SU-DHL-6 (cell line): ENCODE data around the gene SLC26A6.

Source experiments
- H2AFZ ChIP-seq: fragments of 200-600 bp; sonication (generic); 2 replicates; pipeline ENCODE4 v1.6.1; 2014; ENCODE audit warnings: low read depth, mild to moderate bottlenecking, moderate library complexity, mixed read lengths, antibody characterized with exemption, low read length; ENCODE audit not compliant: severe bottlenecking
- H3F3A ChIP-seq: fragments of 200-600 bp; shearing (Covaris generic); 2 replicates; pipeline ENCODE4 v1.6.0; 2016; ENCODE audit warnings: antibody characterized with exemption, mild to moderate bottlenecking; ENCODE audit not compliant: insufficient read depth
- H3K27ac ChIP-seq: fragments of 200-600 bp; sonication (generic); 2 replicates; pipeline ENCODE4 v1.5.1; 2016; ENCODE audit warnings: low read depth, mild to moderate bottlenecking, low read length, moderate library complexity, mixed read lengths
- H3K27me3 ChIP-seq: fragments of 200-600 bp; sonication (generic), shearing (Covaris generic); 2 replicates; pipeline ENCODE4 v1.6.0; 2014; ENCODE audit warnings: mild to moderate bottlenecking, low read length
- H3K36me3 ChIP-seq: fragments of 200-600 bp; sonication (generic); 2 replicates; pipeline ENCODE4 v1.6.1; 2014; ENCODE audit warnings: mild to moderate bottlenecking, low read length, mixed read lengths
- H3K4me2 ChIP-seq: fragments of 300-600, 200-600 bp; shearing (Covaris generic), sonication (generic); 2 replicates; pipeline ENCODE4 v1.6.0; 2014; ENCODE audit warnings: low read length, low read depth, mild to moderate bottlenecking; ENCODE audit not compliant: poor library complexity, severe bottlenecking
- H3K4me3 ChIP-seq: fragments of 200-600 bp; sonication (generic); 2 replicates; pipeline ENCODE4 v1.5.1; 2014; ENCODE audit warnings: antibody characterized with exemption, low read length, mild to moderate bottlenecking, mixed read lengths; ENCODE audit not compliant: insufficient read depth, poor library complexity, severe bottlenecking
- H3K79me2 ChIP-seq: fragments of 200-600 bp; sonication (generic); 2 replicates; pipeline ENCODE4 v1.6.1; 2014; ENCODE audit warnings: mild to moderate bottlenecking, low read length, moderate library complexity; ENCODE audit not compliant: insufficient read depth
- H3K9ac ChIP-seq: fragments of 200-600 bp; sonication (generic); 2 replicates; pipeline ENCODE4 v1.7.0; 2014; ENCODE audit warnings: mild to moderate bottlenecking, low read length
- H3K9me2 ChIP-seq: fragments of 200-600 bp; sonication (generic); replicated peaks from 2 replicates; pipeline ENCODE4 v1.6.1; 2014; ENCODE audit warnings: low read length; ENCODE audit not compliant: insufficient read depth
- H3K9me3 ChIP-seq: fragments of 200-600 bp; sonication (generic); 2 replicates; pipeline ENCODE4 v1.6.1; 2014; ENCODE audit warnings: low read length, mixed read lengths; ENCODE audit not compliant: insufficient read depth
- H4K20me1 ChIP-seq: fragments of 200-600 bp; sonication (generic); 2 replicates; pipeline ENCODE4 v1.6.1; 2014; ENCODE audit warnings: low read depth, mild to moderate bottlenecking, antibody characterized with exemption, low read length, moderate library complexity, mixed read lengths
- CTCF ChIP-seq: fragments of 200-600 bp; sonication (generic); IDR thresholded peaks from one replicate; pipeline ENCODE4 v1.5.1; 2017; ENCODE audit warnings: antibody characterized with exemption, mild to moderate bottlenecking, low read length, moderate library complexity; ENCODE audit not compliant: insufficient read depth, poor library complexity, severe bottlenecking
- EZH2phosphoT487 ChIP-seq: fragments of 200-600 bp; sonication (generic), shearing (Covaris generic); conservative IDR thresholded peaks from 2 replicates; pipeline ENCODE4 v1.6.1; 2018; ENCODE audit warnings: mild to moderate bottlenecking, antibody characterized with exemption, low read length, moderate library complexity, mixed read lengths

The SLC26A6 gene

GRCh38 chr3:48662753-48663488, 27.7 kb upstream of the SLC26A6 start, which contains the start of gene CELSR3:
Gene CELSR3, minus strand, starts transcription at chr3:48662886. Its CDS starts 252 bp downstream, at chr3:48662634.
- H3K79me2 ChIP-seq, result no peaks in the 10 kb centered on the region
- H4K20me1 ChIP-seq, result no peaks in the 10 kb centered on the region
- no peaks in the 10 kb centered on the region for H3K9me3 ChIP-seq
- H3K27ac ChIP-seq, result peak within 1 kb of the TSS; percentile 57
- no peak for TF ChIP-seq EZH2phosphoT487
- no peak for TF ChIP-seq CTCF
- no peaks in the 10 kb centered on the region for H3K36me3 ChIP-seq
- no peaks in the 10 kb centered on the region for H3K27me3 ChIP-seq
- no peaks in the 10 kb centered on the region for H3K9me2 ChIP-seq
- H3K9ac ChIP-seq, result peak within 1 kb of the TSS; percentile 60
- peak within 1 kb of the TSS; percentile 47 for H3K4me2 ChIP-seq
- peak within 1 kb of the TSS; percentile 49 for H3K4me3 ChIP-seq
- H3F3A ChIP-seq, result 0 out of 2 replicates have a peak, but pooled peaks cover 6% of the 10 kb centered on the region
- H2AFZ ChIP-seq, result peak within 1 kb of the TSS; percentile 4

GRCh38 chr3:48662145-48662752, 27.0 kb upstream of the SLC26A6 start:
- H3K36me3 ChIP-seq, result no peaks in the 10 kb centered on the region
- H2AFZ ChIP-seq, result no peak overlapping the region
- no peaks in the 10 kb centered on the region for H3K9me3 ChIP-seq
- no peak overlapping the region for H3K27ac ChIP-seq
- no peaks in the 10 kb centered on the region for H3K27me3 ChIP-seq
- no peaks in the 10 kb centered on the region for H4K20me1 ChIP-seq
- H3K4me3 ChIP-seq, result no peak overlapping the region
- no peaks in the 10 kb centered on the region for H3K9me2 ChIP-seq
- TF ChIP-seq CTCF, result no peak
- no peak for TF ChIP-seq EZH2phosphoT487
- H3K4me2 ChIP-seq, result no peak overlapping the region
- H3K79me2 ChIP-seq, result no peaks in the 10 kb centered on the region
- H3F3A ChIP-seq, result 0 out of 2 replicates have a peak, but pooled peaks cover 6% of the 10 kb centered on the region
- H3K9ac ChIP-seq, result no peak overlapping the region

GRCh38 chr3:48661501-48662144, 26.4 kb upstream of the SLC26A6 start:
- Histone ChIP-seq H3K27me3 (no peaks in the 10 kb centered on the region), H3K79me2 (no peaks in the 10 kb centered on the region), H3K4me2 (no peak overlapping the region), H3K9ac (no peak overlapping the region), H3K9me3 (no peaks in the 10 kb centered on the region), H3K9me2 (no peaks in the 10 kb centered on the region), H3K4me3 (no peak overlapping the region), H3F3A (0 out of 2 replicates have a peak, but pooled peaks cover 6% of the 10 kb centered on the region), H2AFZ (no peak overlapping the region), H3K36me3 (no peaks in the 10 kb centered on the region), H4K20me1 (no peaks in the 10 kb centered on the region), H3K27ac (no peak overlapping the region)
- no peak for TF ChIP-seq CTCF
- TF ChIP-seq EZH2phosphoT487, result no peak
